Vagina (tissue), 2 donors: ENCODE data around the gene FAM110D.

Experiments
- CTCF ChIP-seq, 3 experiments: fragments of 450-650 bp in 2 of 3; fragments of 200-600 bp in 1 of 3; sonication (generic) in 1 of 3; IDR thresholded peaks; one replicate each; pipeline ENCODE4 v1.5.1; 2017 to 2019; ENCODE audit warnings: antibody characterized with exemption in 3 of 3, mild to moderate bottlenecking in 2 of 3, moderate library complexity in 2 of 3
- POLR2A ChIP-seq, 2 donors: fragments of 450-650 bp; IDR thresholded peaks; one replicate each; pipeline ENCODE4 v1.6.1; 2017; ENCODE audit warnings: antibody characterized with exemption in 2 of 2, mild to moderate bottlenecking in 2 of 2, moderate library complexity in 2 of 2
- POLR2AphosphoS5 ChIP-seq, 2 donors: sonication (generic); formaldehyde crosslinking; IDR thresholded peaks; one replicate each; pipeline ENCODE4 v1.9.0; 2017; ENCODE audit warnings: antibody characterized with exemption in 2 of 2, mild to moderate bottlenecking in 2 of 2, low read depth in 1 of 2; ENCODE audit not compliant: insufficient read depth in 1 of 2

GRCh38 chr1:26203642-26204318 is 44.9 kb downstream of the FAM110D start:
- TF ChIP-seq CTCF (IDR thresholded peaks at IDR 0.05) (no peak), POLR2AphosphoS5 (IDR thresholded peaks at IDR 0.05; ENCODE audit: insufficient read depth in 1 of 2, low read depth in 1 of 2) (no peak), POLR2A (IDR thresholded peaks at IDR 0.05) (no peak)
